RWPE2 (cell line): Measurements from ENCODE around the gene ITM2C.

Experiments
- ATAC-seq: fragments of 200-7000 bp; cut with Tn5 transposase; 3 replicates; pipeline ENCODE4 v1.9.1; 2021; ENCODE audit warnings: low read depth
- DNase-seq: peaks from one replicate; pipeline ENCODE4 v3.0.0-alpha.2; 2020; ENCODE audit warnings: low spot score
- H3K27ac ChIP-seq: fragments of 450-650 bp; 2 replicates; pipeline ENCODE4 v1.5.1; 2017; ENCODE audit warnings: mild to moderate bottlenecking; ENCODE audit not compliant: poor library complexity, severe bottlenecking
- H3K27me3 ChIP-seq: fragments of 250-450 bp; sonication (Bioruptor Pico); 2 replicates; pipeline ENCODE4 v1.5.1; 2021; ENCODE audit warnings: mild to moderate bottlenecking, moderate library complexity; ENCODE audit not compliant: insufficient read depth, poor library complexity, severe bottlenecking
- H3K36me3 ChIP-seq: fragments of 250-450 bp; sonication (Bioruptor Pico); 2 replicates; pipeline ENCODE4 v1.5.1; 2020; ENCODE audit warnings: low read depth, mild to moderate bottlenecking, moderate library complexity
- H3K4me1 ChIP-seq: fragments of 250-450 bp; sonication (Bioruptor Pico); 2 replicates; pipeline ENCODE4 v1.5.1; 2021; ENCODE audit warnings: mild to moderate bottlenecking, moderate library complexity; ENCODE audit not compliant: insufficient read depth, poor library complexity, severe bottlenecking
- H3K4me3 ChIP-seq: fragments of 250-450 bp; sonication (Bioruptor Pico); 2 replicates; pipeline ENCODE4 v1.5.1; 2021; ENCODE audit warnings: mild to moderate bottlenecking, moderate library complexity; ENCODE audit not compliant: severe bottlenecking
- H3K9me3 ChIP-seq: fragments of 250-450 bp; sonication (Bioruptor Pico); 2 replicates; pipeline ENCODE4 v1.5.1; 2021; ENCODE audit warnings: mild to moderate bottlenecking, moderate library complexity; ENCODE audit not compliant: severe bottlenecking
- TF ChIP-seq, protein P1 (sequence below): fragments of 450-650 bp; IDR thresholded peaks from one replicate; pipeline ENCODE4 v1.5.1; 2017; ENCODE audit warnings: mild to moderate bottlenecking, moderate library complexity; ENCODE audit not compliant: poor library complexity, severe bottlenecking

Gene ITM2C

DNA sequence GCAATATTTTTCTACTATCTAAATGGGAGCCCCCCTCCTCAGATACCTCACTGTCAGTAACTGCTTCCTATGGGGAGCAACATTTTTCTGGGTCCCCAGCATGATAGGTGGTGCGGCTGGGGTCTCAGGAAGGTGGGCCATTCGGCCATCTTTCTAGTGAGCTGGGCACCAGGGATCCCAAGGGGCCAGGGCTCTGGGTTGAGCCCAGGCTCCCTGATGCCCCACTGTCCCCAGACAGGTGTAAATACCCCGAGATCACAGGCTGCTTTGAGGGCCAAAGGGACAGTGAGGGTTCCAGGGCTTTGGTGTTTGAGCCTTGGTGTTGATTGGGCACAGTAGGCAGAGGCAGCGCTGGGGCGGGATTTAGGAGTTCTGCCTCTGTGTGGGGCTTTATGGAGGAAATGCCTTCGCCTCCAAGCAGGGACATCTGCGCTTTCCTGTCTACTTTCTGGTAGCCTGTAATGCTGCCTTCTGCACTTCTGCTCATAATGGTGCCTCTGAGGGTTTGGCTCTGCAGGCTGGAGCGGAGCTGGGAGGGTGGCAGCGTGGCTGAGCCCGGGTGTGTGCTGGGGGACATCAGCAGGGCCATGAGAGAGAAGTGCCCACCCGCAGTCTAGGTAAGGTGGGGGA lies 5.3 kb downstream of the ITM2C start:
- H3K4me3 ChIP-seq: no peak overlapping the region
- no peak for DNase-seq
- TF ChIP-seq, protein P1, sequence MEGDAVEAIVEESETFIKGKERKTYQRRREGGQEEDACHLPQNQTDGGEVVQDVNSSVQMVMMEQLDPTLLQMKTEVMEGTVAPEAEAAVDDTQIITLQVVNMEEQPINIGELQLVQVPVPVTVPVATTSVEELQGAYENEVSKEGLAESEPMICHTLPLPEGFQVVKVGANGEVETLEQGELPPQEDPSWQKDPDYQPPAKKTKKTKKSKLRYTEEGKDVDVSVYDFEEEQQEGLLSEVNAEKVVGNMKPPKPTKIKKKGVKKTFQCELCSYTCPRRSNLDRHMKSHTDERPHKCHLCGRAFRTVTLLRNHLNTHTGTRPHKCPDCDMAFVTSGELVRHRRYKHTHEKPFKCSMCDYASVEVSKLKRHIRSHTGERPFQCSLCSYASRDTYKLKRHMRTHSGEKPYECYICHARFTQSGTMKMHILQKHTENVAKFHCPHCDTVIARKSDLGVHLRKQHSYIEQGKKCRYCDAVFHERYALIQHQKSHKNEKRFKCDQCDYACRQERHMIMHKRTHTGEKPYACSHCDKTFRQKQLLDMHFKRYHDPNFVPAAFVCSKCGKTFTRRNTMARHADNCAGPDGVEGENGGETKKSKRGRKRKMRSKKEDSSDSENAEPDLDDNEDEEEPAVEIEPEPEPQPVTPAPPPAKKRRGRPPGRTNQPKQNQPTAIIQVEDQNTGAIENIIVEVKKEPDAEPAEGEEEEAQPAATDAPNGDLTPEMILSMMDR: no peak
- no peaks in the 10 kb centered on the region for H3K27me3 ChIP-seq
- no peaks in the 10 kb centered on the region for H3K4me1 ChIP-seq
- H3K27ac ChIP-seq: no peak overlapping the region
- no peak for ATAC-seq
- no peaks in the 10 kb centered on the region for H3K9me3 ChIP-seq
- no peaks in the 10 kb centered on the region; the same call in 1 of the 2 replicates for H3K36me3 ChIP-seq

DNA sequence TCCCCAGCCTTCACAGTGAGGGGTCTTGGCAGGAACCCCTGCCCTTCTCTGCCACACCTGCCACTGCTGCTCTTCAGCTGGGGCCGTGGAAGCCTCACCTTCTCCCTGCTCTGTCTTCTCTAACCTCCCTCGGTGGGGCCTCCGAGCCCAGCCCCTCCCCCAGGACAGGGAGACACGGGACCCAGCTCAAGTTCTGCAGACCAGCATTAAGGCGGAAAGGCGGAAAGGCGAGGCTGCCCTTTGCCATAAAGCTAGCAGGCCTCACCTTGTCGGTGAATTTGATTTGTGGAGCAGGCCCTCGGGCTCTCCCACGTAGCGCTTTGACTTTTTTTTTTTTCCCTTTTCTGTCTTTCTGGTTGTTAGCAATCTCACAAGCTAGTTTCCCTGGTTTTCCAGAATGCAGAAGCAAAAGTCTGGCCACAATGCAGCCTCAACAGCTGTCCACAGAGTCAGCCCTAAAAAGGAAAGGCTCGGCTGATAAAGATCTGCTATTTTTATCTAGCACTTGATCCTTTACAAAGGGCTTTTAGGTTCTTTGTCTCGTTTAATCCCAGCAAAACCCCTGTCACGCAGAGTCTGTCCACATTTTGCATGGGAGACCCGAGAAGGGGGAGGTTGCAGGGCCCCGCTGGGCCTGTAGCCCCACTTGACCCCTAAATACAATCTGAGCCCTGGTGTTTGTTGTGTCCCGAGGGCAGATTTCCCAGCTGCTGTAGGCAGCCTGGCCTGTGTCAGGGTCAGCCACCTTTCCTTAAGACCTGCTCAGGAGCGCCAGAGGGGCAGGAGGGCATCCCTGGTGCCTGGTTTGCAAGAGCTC lies 6.0 kb downstream of the ITM2C start:
- H3K27me3 ChIP-seq: no peaks in the 10 kb centered on the region
- DNase-seq: no peak
- no peaks in the 10 kb centered on the region for H3K9me3 ChIP-seq
- H3K4me3 ChIP-seq: no peak overlapping the region
- no peak for ATAC-seq
- TF ChIP-seq, protein P1: no peak
- no peak overlapping the region for H3K27ac ChIP-seq
- H3K4me1 ChIP-seq: no peaks in the 10 kb centered on the region
- H3K36me3 ChIP-seq: no peaks in the 10 kb centered on the region; the same call in 1 of the 2 replicates

DNA sequence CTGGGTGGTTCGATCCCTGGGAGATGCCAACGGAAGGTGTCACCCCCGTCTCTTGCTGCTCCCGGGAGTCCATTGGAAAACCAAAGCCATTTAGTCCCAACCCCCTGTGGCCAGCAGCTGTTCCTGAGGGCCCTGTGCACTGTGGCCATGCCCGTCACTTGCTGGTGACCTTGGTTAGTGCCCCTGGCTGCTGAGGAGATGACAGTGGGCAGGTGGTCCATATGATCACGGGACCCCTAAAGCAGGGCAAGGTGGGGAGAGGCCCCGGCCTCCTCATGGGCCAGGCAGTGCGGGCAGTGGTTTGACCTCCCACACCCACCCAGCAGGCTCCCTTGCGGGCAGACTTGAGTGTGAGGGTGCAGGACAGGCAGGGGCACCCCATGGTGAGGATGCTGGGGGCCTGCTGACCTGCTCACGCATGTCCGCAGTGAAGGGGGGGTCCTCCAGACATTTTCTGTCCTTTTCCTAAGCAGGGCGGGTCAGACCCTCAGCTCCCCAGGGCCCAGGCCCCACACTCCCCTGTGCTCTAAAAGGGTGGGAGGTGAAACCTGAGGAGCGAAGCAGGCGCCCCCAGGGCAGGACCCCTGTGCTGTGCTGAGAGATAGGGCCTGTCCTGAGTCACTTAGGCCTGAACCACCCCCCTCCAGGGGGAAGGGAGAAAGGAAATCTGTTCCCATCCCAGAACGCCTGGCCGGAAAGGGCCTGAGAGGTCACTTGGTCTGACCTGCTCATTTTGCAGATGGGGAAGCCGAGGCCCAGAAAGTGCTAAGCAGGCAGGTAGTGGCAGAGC lies 6.8 kb downstream of the ITM2C start:
- H3K36me3 ChIP-seq: no peaks in the 10 kb centered on the region; the same call in 1 of the 2 replicates
- no peaks in the 10 kb centered on the region for H3K27me3 ChIP-seq
- H3K27ac ChIP-seq: no peak overlapping the region
- ATAC-seq (no peak), DNase-seq (no peak)
- no peak overlapping the region for H3K4me3 ChIP-seq
- TF ChIP-seq, protein P1: no peak
- H3K4me1 ChIP-seq: no peaks in the 10 kb centered on the region
- no peaks in the 10 kb centered on the region for H3K9me3 ChIP-seq

DNA sequence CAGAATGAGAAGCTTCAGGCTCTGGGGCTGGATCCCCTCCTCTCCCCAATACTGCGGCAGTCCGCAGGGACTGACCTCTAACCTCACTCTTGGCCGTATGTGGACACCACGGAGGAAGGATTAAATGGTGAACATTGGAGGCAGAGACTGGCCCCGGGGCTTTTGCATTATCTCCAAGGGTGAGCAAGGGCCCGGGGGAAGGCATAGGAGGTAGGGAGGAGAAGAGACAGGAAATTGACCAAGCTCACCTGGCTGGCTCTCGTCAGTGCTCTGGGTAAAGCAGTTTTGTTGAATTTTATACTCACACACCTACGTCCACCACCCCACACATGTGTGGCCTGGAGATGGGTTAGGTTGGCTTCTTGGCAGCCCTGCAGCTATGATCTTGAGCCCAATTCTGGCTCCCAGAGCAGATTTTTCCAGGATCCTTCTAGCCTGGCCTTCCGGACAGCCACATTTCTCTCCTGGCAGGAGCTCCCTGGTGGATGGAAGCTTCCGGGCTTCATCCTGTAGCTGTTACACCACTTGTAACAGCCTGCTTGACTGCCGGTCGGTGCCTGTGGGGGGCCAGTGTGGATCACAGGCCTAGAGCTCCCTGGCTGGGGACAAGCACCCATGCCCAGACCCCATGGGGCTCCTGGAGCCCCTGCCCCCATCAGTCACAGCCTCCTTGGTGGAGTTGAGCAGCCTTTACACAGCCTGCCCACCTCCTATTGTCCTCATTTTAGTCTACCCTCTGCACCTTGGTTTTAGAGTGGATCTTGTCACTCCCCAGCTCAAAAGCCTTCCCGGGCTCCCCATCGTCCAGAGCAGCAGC lies 7.6 kb downstream of the ITM2C start:
- H3K9me3 ChIP-seq: no peaks in the 10 kb centered on the region
- ATAC-seq (no peak), DNase-seq (no peak)
- no peak overlapping the region for H3K27ac ChIP-seq
- TF ChIP-seq, protein P1: no peak
- no peaks in the 10 kb centered on the region for H3K27me3 ChIP-seq
- H3K4me1 ChIP-seq: no peaks in the 10 kb centered on the region
- no peak overlapping the region for H3K4me3 ChIP-seq
- no peaks in the 10 kb centered on the region; the same call in 1 of the 2 replicates for H3K36me3 ChIP-seq
